Endothelial cell of umbilical vein (primary cell): ENCODE data around the gene HDDC2. TPM values are rescaled to one million over a fixed set of nuclear protein-coding genes. Genes with fewer than 3 reads are reported as not detected.

Source experiments
- BruUV-seq: library from RNA; stranded (reverse); fragments of 400-500 nt; replicated peaks from 2 replicates; lab custom pipeline; 2021; lab: Mats Ljungman, UMichigan
- CTCF ChIA-PET: fragments of 300-600, 350-600 bp; sonication (Branson Sonifier 250); formaldehyde crosslinking; loops from one replicate; lab custom pipeline; 2021; ENCODE audit warnings: antibody characterized with exemption, inconsistent platforms; lab: Charles Lee
- POLR2A ChIA-PET: fragments of 300-600, 350-600 bp; sonication (Branson Sonifier 250); formaldehyde crosslinking; loops from one replicate; lab custom pipeline; 2021; ENCODE audit warnings: antibody characterized with exemption, inconsistent platforms; lab: Charles Lee
- DNase-seq: peaks from one replicate; pipeline ENCODE4 v3.0.0-alpha.2; 2011; ENCODE audit warnings: low read depth, low spot score
- FAIRE-seq: peaks from 2 replicates; lab custom pipeline; 2011; peaks lifted over from hg19 to GRCh38; lab: Jason Lieb, UNC
- H2AFZ ChIP-seq: 2 replicates; pipeline ENCODE4 v1.6.0; 2012; ENCODE audit warnings: low read depth, low read length, control low read depth, inconsistent platforms
- H3K27ac ChIP-seq: 2 replicates; pipeline ENCODE4 v1.5.1; 2011; ENCODE audit warnings: low read depth, mild to moderate bottlenecking, control low read depth, low read length, moderate library complexity; ENCODE audit not compliant: insufficient read depth
- H3K27me3 ChIP-seq, 2 experiments: 2 replicates each; pipeline versions ENCODE4 v1.6.0 to v1.6.1; 2011; ENCODE audit warnings: low read length in 2 of 2, mixed read lengths in 1 of 2; ENCODE audit not compliant: control insufficient read depth in 2 of 2, insufficient read depth in 2 of 2
- H3K36me3 ChIP-seq, 2 experiments: 2 replicates in 1 of 2; 3 replicates in 1 of 2; pipeline ENCODE4 v1.5.1; 2011; ENCODE audit warnings: low read length in 2 of 2, mild to moderate bottlenecking in 1 of 2, moderate library complexity in 1 of 2; ENCODE audit not compliant: control insufficient read depth in 2 of 2, insufficient read depth in 2 of 2; ENCODE audit errors: extremely low read depth in 1 of 2
- H3K4me1 ChIP-seq: 3 replicates; pipeline ENCODE4 v1.5.1; 2011; ENCODE audit warnings: mild to moderate bottlenecking, low read length; ENCODE audit not compliant: control insufficient read depth, insufficient read depth; ENCODE audit errors: extremely low read depth
- H3K4me2 ChIP-seq: 2 replicates; pipeline ENCODE4 v1.6.1; 2011; ENCODE audit warnings: low read length, control low read depth, mixed read lengths; ENCODE audit not compliant: insufficient read depth
- H3K4me3 ChIP-seq, 3 experiments: fragments of 200-600 bp in 1 of 3; sonication (generic), shearing (Covaris generic) in 1 of 3; replicated peaks in 1 of 3; 2 replicates each; pipeline ENCODE4 v1.5.1; 2011 to 2016; ENCODE audit warnings: control low read depth in 3 of 3, low read length in 3 of 3, mild to moderate bottlenecking in 2 of 3, inconsistent platforms in 1 of 3, low read depth in 1 of 3, moderate library complexity in 1 of 3; ENCODE audit not compliant: insufficient read depth in 1 of 3
- H3K79me2 ChIP-seq: 2 replicates; pipeline ENCODE4 v1.6.0; 2012; ENCODE audit warnings: low read length, inconsistent platforms; ENCODE audit not compliant: control insufficient read depth, insufficient read depth
- H3K9ac ChIP-seq: replicated peaks from 2 replicates; pipeline ENCODE3; 2011; ENCODE audit warnings: low read length, control low read depth; ENCODE audit not compliant: insufficient read depth; ENCODE audit errors: extremely low read depth
- H3K9me1 ChIP-seq: replicated peaks from 3 replicates; pipeline ENCODE4 v1.6.0; 2011; ENCODE audit warnings: mild to moderate bottlenecking, low read length; ENCODE audit not compliant: control insufficient read depth, insufficient read depth; ENCODE audit errors: extremely low read depth
- H3K9me3 ChIP-seq: replicated peaks from 2 replicates; pipeline ENCODE4 v1.5.1; 2012; ENCODE audit warnings: low read length, inconsistent platforms; ENCODE audit not compliant: control insufficient read depth, insufficient read depth
- H4K20me1 ChIP-seq: replicated peaks from 2 replicates; pipeline ENCODE3; 2011; ENCODE audit warnings: mild to moderate bottlenecking, low read length; ENCODE audit not compliant: control insufficient read depth, insufficient read depth; ENCODE audit errors: extremely low read depth
- EZH2 ChIP-seq: IDR thresholded peaks from 2 replicates; pipeline ENCODE4 v1.6.1; 2012; ENCODE audit warnings: borderline replicate concordance, low read depth, mild to moderate bottlenecking, moderate library complexity, low read length, inconsistent platforms; ENCODE audit not compliant: severe bottlenecking
- FOS ChIP-seq: IDR thresholded peaks from 2 replicates; pipeline ENCODE4 v1.6.1; 2011; ENCODE audit warnings: mild to moderate bottlenecking, low read length, moderate library complexity, borderline replicate concordance; ENCODE audit not compliant: insufficient read depth
- GATA2 ChIP-seq: IDR thresholded peaks from 2 replicates; pipeline ENCODE4 v1.7.0; 2011; ENCODE audit warnings: low read depth, mild to moderate bottlenecking, moderate library complexity, mixed read lengths, low read length; ENCODE audit not compliant: insufficient read length, insufficient read depth
- JUN ChIP-seq: IDR thresholded peaks from 2 replicates; pipeline ENCODE4 v1.6.1; 2011; ENCODE audit warnings: borderline replicate concordance, low read depth; ENCODE audit not compliant: insufficient read length, insufficient read depth
- MYC ChIP-seq: IDR thresholded peaks from one replicate; pipeline ENCODE4 v1.6.1; 2011; ENCODE audit warnings: mild to moderate bottlenecking, low read depth, low read length
- POLR2A ChIP-seq: IDR thresholded peaks from 2 replicates; pipeline ENCODE4 v1.6.1; 2012; ENCODE audit warnings: low read depth, mild to moderate bottlenecking, control low read depth, low read length
- POLR2AphosphoS5 ChIP-seq: IDR thresholded peaks from 2 replicates; pipeline ENCODE4 v1.6.1; 2012; ENCODE audit warnings: low read depth, mild to moderate bottlenecking, control low read depth, low read length, moderate library complexity; ENCODE audit not compliant: insufficient read depth
- dilution Hi-C: fragments of 300-500 bp; cut with MboI; formaldehyde crosslinking; loops from one replicate; pipeline ENCODE4 v1.15.0; 2019; ENCODE audit warnings: low sequenced_read_pairs; ENCODE audit not compliant: extremely low pct_ligation_motif_present
- intact Hi-C: fragments of 100-400 bp; cut with micrococcal nuclease; formaldehyde crosslinking; loops from one replicate; pipeline ENCODE4 v1.10.0; 2022
- polyA plus RNA-seq, 4 experiments: library from polyadenylated mRNA; depleted of rRNA in 3 of 4; stranded (reverse) in 3 of 4; unstranded in 1 of 4; fragments of >200 nt; gene quantifications; 2 replicates each; pipeline versions ENCODE4 v1.2.1 to v1.2.3, GENCODE V29; 2011 to 2012; ENCODE audit warnings: missing spikeins in 1 of 4
- total RNA-seq: library from RNA; stranded (reverse); gene quantifications from 2 replicates; pipeline ENCODE4 v1.2.3, GENCODE V29; 2021
- TF ChIP-seq, protein P1 (sequence below), 2 donors: IDR thresholded peaks; 1 replicate in 1 of 2; 2 replicates in 1 of 2; pipeline ENCODE4 v1.5.1; 2011; ENCODE audit warnings: low read length in 2 of 2, mild to moderate bottlenecking in 2 of 2, moderate library complexity in 2 of 2, control low read depth in 1 of 2, inconsistent platforms in 1 of 2, low read depth in 1 of 2; ENCODE audit not compliant: insufficient read depth in 1 of 2; ENCODE audit errors: extremely low read depth in 1 of 2
- TF ChIP-seq, protein P2 (sequence below): IDR thresholded peaks from 2 replicates; pipeline ENCODE4 v1.6.1; 2011; ENCODE audit not compliant: insufficient read depth, insufficient read length

The HDDC2 gene
- total and polyA plus RNA-seq, 2 donors (not counting 3 experiments of a cell fraction or from before 2014, with no cell fraction given): 12.6 to 13.6 TPM

GRCh38 chr6:125339653-125340052, 37.9 kb upstream of the HDDC2 start:
- intact Hi-C loops: no loop called here
- ChIA-PET CTCF (no interaction called here), POLR2A (no interaction called here)
- no peaks in the 10 kb centered on the region for H3K4me1 ChIP-seq
- no peak for DNase-seq
- H3K27me3 ChIP-seq: peaks cover 5 to 6% of the 10 kb centered on the region in 2 experiments
- H3K9ac ChIP-seq: no peak overlapping the region
- TF ChIP-seq JUN: no peak
- no peak for TF ChIP-seq POLR2A
- TF ChIP-seq POLR2AphosphoS5: no peak
- TF ChIP-seq, protein P1, sequence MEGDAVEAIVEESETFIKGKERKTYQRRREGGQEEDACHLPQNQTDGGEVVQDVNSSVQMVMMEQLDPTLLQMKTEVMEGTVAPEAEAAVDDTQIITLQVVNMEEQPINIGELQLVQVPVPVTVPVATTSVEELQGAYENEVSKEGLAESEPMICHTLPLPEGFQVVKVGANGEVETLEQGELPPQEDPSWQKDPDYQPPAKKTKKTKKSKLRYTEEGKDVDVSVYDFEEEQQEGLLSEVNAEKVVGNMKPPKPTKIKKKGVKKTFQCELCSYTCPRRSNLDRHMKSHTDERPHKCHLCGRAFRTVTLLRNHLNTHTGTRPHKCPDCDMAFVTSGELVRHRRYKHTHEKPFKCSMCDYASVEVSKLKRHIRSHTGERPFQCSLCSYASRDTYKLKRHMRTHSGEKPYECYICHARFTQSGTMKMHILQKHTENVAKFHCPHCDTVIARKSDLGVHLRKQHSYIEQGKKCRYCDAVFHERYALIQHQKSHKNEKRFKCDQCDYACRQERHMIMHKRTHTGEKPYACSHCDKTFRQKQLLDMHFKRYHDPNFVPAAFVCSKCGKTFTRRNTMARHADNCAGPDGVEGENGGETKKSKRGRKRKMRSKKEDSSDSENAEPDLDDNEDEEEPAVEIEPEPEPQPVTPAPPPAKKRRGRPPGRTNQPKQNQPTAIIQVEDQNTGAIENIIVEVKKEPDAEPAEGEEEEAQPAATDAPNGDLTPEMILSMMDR (IDR thresholded peaks at IDR 0.05; ENCODE audit: extremely low read depth in 1 of 2, insufficient read depth in 1 of 2, low read depth in 1 of 2, low read length in 2 of 2): no peak
- no peak for TF ChIP-seq EZH2
- TF ChIP-seq GATA2: no peak
- no peak for TF ChIP-seq MYC
- TF ChIP-seq, protein P2, sequence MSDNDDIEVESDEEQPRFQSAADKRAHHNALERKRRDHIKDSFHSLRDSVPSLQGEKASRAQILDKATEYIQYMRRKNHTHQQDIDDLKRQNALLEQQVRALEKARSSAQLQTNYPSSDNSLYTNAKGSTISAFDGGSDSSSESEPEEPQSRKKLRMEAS: no peak
- TF ChIP-seq FOS: no peak
- no TSS peak for BruUV-seq
- H3K4me2 ChIP-seq: no peak overlapping the region
- H3K9me3 ChIP-seq: no peaks in the 10 kb centered on the region
- no peaks in the 10 kb centered on the region for H3K79me2 ChIP-seq
- no peaks in the 10 kb centered on the region for H3K9me1 ChIP-seq
- no peak overlapping the region for H3K27ac ChIP-seq
- no peak overlapping the region for H3K4me3 ChIP-seq
- no peak for FAIRE-seq
- no peaks in the 10 kb centered on the region for H3K36me3 ChIP-seq
- no peaks in the 10 kb centered on the region for H4K20me1 ChIP-seq
- H2AFZ ChIP-seq: no peak overlapping the region
- dilution Hi-C loops: no loop called here
